GM12801 (cell line): ENCODE data around the gene TSHZ2.

Source experiments
- CTCF ChIP-seq: IDR thresholded peaks from one replicate; pipeline ENCODE4 v1.5.1; 2011; ENCODE audit warnings: control low read depth; ENCODE audit not compliant: insufficient read length; ENCODE audit errors: extremely low read depth

Gene TSHZ2

GRCh38 chr20:53281557-53282117 lies 309.5 kb downstream of the TSHZ2 start:
- TF ChIP-seq CTCF: no peak

GRCh38 chr20:53282217-53282955 lies 310.2 kb downstream of the TSHZ2 start:
- no peak for TF ChIP-seq CTCF

- TF ChIP-seq CTCF: no peak
These were observed 310.9 kb downstream of the TSHZ2 start for GRCh38 chr20:53283011-53283410.

- TF ChIP-seq CTCF: no peak
These were observed 311.4 kb downstream of the TSHZ2 start for GRCh38 chr20:53283597-53283996.

- no peak for TF ChIP-seq CTCF
These were observed 312.1 kb downstream of the TSHZ2 start for GRCh38 chr20:53284256-53284655.

GRCh38 chr20:53284696-53285095 lies 312.5 kb downstream of the TSHZ2 start:
- TF ChIP-seq CTCF: no peak

- TF ChIP-seq CTCF: no peak
These were observed 315.3 kb downstream of the TSHZ2 start for GRCh38 chr20:53287357-53288042.
